ENCODE measurements around the gene SLC6A18.
"Not testable (repeated sequence)": the region's sequence is repeated elsewhere in the genome, so short reads cannot be mapped to it uniquely, and the experiment has no call there.

The SLC6A18 gene

DNA sequence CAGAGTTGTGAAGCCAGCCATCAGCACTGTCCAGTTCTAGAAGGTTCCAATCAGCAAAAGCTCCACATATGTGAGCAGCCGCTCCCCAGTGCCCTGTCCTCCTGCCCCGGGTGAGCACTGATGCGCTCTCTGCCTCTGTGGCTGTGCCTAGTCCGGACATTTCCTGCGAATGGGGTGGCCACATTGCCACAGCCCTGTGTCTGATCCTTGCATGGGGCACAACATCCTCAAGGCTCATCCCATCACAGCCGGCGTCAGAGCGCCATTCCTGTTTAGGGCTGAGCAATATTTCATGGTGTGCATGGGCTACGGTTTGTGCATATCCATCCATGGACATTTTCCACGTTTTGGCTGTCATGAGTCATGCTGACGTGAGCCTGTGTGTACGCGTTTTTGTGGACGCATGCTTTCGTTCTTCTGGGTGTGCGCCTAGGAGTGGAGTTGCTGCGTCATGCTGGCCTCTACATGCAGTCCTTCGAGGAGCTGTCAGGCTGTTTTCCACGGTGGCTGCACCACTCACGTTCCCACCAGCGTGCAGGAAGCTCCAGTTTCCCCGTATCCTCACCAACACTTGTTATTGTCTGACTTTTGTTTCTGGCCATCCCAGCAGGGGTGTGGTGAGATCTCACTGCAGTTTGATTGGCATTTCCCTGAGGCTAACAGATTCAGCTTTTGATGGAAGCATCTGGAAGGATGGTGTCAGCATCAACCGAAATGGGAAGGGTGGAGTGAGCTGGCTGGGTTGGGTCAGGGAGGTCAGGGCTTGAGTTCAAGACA is 9.7 kb upstream of the SLC6A18 start:
- no peak for DNase-seq (ENCODE audit: low spot score)

DNA sequence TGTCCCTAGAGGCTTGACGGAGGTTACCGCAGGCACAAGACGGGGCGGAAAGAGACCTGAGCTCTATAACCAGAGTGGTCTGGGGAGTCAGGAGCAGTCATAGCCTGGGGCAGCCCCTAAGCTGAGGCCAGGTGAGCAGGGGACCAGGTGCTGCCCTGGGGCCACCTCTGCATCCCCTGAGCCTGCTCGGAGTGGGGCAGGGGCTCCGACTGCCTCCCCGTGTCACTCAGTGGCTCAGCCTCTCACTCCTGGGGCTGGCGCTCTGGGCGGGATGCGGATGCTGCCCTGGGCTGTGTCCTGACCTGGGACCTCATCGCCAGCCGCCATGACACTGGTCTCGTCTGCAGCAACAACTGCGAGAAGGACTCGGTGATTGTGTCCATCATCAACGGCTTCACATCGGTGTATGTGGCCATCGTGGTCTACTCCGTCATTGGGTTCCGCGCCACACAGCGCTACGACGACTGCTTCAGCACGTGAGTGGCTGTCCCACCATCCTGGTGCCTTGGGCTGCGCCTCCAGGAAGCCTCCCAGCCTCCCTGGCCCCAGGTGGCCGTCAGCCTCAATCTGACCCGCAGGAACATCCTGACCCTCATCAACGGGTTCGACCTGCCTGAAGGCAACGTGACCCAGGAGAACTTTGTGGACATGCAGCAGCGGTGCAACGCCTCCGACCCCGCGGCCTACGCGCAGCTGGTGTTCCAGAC is 8.8 kb upstream of the SLC6A18 start:
- no peak for DNase-seq (ENCODE audit: low spot score)

DNA sequence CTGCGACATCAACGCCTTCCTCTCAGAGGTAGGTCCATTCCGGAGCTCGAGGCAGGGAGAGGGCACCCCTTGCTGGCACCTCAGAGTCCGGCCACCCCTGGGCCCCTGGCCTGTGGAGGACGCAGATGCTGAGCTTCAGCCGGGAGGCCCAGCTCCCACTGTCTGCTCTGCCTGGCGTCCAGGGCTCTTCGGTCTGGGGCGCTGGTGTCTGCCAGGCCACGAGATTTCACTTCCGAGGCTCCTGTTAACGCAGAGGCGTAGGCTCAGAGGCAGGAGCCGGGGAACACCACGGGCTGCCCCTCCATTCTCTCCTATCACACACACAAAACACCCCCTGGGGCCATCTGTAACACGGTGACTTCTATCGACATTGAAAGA is 8.3 kb upstream of the SLC6A18 start:
- DNase-seq (ENCODE audit: low spot score) = no peak

DNA sequence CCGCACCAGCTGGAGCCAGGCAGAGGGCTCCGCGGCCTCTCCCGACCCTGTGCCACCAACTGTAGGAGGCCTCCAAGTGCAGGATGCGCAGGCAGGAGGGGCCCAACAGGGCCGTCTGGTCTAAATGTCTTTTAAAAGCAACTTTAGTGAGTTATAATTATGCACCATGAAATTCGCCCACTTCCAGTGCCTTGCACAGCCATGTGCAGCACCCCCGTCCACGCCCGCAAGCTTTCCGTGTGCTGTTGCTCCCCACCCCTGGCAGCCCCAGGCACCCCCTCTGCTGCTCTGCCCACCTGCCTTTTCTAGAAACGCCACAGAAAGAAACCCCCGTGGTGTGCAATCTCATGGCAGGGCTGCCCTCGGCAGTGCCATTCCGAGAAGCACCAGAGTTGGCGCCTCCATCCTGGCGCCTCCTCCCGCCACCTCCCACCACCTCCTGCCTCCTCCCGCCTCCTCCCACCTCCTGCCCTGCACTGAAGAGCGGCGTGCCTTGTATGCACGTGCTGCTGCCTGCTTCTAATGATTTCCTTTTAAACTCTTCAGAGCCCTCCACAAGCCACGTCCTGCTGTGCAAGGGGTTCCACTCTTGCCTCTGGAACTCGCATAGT is 7.5 kb upstream of the SLC6A18 start:
- no peak for DNase-seq (ENCODE audit: low spot score)

DNA sequence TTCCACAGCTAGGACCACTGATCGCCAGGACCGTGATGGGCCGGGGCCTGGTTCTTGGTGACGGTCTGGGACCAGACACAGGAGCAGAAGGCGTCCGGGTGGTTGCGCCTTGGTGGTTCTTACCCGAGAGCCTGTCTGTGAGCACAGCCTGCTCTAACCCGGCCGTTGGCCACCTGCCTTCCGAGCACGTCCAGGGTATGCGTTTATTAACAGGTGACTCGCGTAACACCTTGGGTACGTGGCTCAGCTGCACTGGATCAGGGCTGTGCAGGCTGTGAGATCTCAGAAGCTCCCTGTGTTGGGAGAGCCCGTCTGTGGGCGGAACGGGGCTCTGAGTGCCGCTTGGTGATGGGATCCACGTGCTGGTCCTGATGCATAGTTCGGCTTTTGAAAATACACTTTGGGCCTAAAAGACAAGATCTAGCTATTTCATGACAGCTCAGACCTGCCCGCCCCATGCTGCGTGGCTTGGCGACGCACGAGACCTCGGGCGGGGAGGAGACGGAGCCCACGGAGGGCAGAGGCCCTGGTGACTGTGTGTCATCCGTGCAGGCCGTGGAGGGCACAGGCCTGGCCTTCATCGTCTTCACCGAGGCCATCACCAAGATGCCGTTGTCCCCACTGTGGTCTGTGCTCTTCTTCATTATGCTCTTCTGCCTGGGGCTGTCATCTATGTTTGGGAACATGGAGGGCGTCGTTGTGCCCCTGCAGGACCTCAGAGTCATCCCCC is 6.7 kb upstream of the SLC6A18 start:
- no peak for DNase-seq (ENCODE audit: low spot score)

DNA sequence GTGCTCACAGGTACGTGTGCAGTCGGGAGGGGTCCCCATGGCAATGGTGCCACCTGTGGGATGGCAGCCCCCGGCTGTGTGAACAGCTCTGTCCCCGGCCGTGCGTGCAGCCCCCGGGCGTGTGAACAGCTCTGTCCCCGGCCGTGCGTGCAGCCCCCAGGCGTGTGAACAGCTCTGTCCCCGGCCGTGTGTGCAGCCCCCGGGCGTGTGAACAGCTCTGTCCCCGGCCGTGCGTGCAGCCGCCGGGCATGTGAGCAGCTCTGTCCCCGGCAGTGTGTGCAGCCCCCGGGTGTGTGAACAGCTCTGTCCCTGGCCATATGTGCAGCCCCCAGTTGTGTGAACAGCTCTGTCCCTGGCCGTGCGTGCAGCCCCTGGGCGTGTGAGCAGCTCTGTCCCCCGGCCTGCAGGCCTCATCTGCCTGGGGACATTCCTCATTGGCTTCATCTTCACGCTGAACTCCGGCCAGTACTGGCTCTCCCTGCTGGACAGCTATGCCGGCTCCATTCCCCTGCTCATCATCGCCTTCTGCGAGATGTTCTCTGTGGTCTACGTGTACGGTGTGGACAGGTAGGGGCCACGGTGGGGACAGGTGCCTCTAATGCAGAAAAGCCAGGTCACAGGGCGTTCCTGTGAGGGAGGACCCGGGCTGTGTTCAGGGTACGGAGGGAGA is 5.9 kb upstream of the SLC6A18 start:
- DNase-seq (ENCODE audit: low spot score) = no peak

DNA sequence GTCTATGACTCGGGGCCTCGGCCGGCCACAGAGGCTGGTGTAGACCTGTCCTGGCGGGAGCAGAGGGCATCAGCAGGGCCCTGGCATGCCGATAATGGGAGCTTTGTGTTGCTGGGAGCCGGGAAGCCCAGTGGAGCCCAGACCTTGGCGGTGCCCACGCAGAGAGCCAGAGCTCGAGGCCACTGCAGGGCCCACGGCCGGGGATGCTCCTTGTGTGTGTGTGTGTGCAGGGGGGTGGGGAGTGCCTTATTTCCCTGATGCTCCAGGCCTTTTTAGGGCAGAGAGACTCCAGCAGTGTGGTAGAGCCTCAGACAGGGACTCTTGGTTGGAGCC is 5.4 kb upstream of the SLC6A18 start:
- DNase-seq (ENCODE audit: low spot score) = no peak

DNA sequence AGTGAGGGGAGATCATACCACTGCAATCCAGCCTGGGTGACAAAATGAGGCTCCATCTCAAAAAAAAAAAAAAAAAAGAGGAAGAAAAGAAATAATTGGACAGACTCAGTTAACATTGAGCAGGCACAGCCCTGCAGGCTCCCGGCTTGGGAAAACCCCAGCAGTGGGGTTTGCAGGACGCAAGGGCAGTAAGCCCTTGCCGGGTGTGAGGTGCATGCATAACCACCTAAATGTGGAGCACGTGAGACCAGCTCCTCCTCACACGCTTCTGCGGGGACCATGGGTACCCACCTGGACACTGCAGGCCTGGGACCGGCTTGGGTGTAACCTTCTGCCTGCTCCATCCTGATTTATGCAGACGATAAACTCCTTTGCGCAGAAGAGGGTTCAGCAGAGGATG is 4.8 kb upstream of the SLC6A18 start:
- no peak for DNase-seq (ENCODE audit: low spot score)

DNA sequence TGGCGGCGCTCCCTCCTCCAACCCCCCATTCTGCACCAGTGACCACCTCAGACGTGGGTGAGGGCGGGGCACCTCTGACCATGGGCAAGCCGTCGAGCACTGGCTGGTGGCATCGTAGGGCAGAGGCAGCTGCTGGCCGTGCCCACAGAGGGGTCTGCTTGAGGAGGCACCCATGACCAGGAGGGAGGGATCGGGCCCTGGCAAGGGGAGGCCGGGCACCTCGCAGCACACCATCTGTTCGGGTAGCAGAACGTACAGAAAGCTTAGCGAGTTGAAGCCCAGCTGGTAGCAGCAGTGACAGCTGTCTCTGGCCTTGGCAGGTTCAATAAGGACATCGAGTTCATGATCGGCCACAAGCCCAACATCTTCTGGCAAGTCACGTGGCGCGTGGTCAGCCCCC is 4.3 kb upstream of the SLC6A18 start:
- no peak for DNase-seq (ENCODE audit: low spot score)

DNA sequence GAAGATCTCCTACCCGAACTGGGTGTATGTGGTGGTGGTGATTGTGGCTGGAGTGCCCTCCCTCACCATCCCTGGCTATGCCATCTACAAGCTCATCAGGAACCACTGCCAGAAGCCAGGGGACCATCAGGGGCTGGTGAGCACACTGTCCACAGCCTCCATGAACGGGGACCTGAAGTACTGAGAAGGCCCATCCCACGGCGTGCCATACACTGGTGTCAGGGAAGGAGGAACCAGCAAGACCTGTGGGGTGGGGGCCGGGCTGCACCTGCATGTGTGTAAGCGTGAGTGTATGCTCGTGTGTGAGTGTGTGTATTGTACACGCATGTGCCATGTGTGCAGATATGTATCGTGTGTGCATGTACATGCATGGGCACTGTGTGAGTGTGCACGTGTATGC is 3.5 kb upstream of the SLC6A18 start:
- DNase-seq (ENCODE audit: low spot score) = no peak

DNA sequence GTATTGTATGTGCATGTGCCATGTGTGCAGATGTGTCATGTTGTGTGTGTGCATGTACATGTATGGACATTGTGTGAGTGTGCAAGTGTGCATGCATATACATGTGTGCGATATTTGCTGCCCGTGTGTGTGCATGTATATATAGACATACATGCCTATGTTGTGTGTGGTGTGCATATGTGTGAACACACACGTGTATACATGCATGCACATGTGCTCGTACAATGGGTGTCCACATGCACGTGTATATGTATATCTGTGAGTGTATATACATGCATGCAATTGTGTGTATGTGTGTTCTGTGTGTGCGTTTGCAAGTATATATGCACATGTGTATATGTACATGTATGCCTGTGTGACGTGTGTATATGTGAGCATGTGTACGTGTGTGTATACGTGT is 3.0 kb upstream of the SLC6A18 start:
- DNase-seq (ENCODE audit: low spot score) = no peak

DNA sequence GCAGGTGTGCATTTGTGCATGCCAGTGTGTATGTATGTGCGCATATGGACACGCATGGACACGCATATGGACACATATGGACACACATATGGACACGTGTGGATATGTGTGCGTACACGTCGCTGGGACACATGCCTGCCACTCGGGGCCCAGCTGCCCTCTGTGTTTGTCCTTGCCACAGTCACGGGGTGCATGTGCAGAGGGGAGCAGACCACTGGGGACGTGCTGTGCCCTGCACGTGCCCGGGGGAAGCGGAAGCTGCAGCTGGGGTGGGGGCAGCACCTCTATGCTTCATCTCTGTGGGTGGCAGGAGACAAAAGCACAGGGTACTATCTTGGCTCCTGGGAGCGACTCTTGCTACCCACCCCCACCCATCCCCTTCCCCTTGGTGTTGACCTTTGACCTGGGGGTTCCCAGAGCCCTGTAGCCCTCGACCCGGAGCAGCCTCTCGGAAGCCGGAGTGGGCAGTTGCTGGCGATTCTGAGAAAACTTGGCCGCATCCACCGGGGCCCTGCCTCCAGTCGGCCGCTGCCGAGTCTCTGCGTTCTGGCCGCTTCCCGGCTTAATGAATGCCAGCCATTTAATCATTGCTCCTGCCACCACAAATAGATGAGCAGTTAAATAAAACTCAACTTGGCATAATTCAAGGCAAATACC is 2.4 kb upstream of the SLC6A18 start:
- DNase-seq (ENCODE audit: low spot score) = no peak

DNA sequence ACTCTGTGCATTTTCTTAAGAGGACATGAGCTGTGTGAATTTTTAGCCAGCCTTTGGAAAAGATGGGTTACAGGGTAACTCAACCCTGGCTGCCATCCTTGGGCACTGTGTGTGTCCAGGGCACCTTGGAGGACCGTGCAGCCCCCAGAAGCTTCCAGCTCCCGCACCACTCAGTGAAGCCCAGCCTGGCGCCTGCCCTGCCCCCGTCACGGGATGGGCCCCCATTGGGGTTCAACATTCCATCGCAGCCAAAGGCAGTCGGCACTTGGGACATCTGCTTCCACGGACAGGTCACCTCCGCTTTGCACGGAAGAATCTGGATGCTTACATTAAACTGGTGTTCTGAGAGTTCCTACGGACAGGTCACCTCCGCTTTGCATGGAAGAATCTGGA is 1.9 kb upstream of the SLC6A18 start:
- DNase-seq (ENCODE audit: low spot score) = no peak

DNA sequence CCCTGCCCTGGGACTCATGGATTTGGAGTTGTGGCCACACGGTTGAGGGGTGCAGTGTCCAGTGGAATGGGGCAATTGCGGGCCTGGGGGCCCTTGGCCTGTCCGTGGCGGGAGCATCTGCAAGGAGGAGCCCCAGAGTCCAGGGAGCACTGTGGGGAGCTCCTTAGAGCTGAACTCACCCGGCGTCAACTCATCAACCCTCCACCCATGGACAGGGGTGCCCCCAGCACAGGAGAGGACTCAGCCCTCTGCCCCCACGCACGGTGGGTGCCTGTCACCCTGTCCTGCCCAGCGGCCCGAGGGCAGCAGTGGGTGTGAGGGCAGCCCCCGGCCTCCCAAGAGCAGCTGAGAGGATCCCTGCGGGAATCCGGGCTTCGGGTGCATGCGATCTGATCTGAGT is 550 bp upstream of the SLC6A18 start:
- no peak for DNase-seq (ENCODE audit: low spot score)

DNA sequence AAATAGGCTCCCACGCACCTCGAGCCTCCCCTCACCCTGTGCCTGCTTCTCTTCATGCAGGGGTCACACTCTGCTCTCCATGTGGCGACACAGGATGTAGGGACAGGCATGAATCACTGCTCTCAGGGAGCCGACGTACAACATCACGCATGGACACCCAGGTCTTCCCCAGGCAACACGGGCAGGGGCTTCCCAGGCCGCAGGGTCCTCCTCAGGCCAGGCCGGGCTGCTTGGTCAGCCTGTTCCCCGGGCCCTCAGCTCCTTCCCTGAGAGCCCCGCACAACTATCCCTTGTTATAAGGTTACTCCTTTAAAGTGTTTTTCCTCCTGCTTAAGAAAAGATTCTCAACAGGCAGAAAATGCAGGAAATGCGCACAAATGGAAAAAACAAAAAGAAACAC is 1.1 kb downstream of the SLC6A18 start:
- no peak for DNase-seq (ENCODE audit: low spot score)

DNA sequence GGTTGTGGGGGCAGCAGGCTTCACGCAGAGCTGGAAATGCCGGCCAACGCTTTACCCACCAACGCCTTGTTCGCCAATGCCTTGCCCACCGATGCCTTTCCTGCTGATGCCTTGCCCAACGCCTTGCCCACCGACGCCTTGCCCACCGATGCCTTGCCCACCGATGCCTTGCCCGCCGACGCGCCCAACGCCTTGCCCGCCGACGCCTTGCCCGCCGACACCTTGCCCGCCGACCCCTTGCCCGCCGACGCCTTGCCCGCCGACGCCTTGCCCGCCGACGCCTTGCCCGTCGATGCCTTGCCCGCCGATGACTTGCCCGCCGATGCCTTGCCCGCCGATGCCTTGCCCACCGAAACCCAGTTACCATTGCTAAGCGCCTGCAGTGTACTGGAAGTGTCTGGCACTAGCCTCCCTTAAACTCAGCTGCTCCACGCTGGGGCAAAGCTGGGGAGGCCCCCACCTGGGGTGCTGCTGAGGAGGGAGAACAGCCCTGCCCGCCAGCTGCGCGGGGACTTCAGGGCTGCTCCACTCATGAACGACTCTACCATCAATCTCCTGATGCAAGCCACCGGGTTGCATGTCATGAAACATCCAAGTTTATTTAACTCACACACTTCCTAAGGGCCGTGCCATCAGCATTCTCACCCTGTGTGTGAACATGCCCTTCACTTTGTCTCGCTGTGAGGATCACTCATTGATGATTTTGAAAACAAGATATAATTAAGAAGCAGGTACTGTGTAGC is 1.8 kb downstream of the SLC6A18 start:
- DNase-seq (ENCODE audit: low spot score) = no peak

DNA sequence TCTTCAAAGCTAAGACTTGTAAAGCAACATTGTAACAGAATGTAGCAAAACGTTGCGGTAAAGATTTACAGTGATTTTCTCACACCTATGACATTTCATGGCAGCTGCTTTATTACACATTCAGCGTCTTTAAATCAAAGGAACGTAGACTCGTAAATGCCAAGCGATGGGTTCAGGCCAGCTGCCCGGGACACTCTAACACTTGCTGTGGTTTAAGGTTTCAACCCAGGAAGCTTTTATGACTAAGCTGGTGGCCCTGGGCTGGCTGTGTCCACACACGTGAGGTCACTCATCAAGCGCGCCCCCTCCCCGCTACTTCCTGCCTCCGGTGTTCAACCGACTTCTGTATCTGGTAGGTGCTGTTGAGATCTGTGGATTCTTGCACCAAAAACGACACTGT is 2.5 kb downstream of the SLC6A18 start:
- DNase-seq (ENCODE audit: low spot score) = no peak

DNA sequence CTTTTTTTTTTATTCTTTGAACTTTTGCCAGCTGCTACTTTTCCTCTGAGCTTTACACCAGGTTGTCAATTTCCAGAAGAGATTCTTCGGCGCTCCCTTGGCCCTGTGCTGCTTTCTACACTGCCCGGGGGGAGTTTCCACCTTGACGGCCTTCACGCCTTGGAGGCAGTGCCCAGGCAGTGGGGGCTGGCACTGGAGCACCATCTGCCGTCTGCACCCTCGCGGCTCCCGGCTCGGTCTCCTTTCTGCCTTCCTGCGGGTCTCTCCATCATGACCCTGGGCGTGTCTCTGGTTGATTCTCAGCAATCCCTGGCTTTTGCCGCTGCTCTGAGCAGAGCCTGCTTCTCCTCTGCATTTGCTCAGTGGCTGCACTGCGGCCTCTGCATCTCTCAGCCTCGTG is 2.9 kb downstream of the SLC6A18 start:
- no peak for DNase-seq (ENCODE audit: low spot score)

DNA sequence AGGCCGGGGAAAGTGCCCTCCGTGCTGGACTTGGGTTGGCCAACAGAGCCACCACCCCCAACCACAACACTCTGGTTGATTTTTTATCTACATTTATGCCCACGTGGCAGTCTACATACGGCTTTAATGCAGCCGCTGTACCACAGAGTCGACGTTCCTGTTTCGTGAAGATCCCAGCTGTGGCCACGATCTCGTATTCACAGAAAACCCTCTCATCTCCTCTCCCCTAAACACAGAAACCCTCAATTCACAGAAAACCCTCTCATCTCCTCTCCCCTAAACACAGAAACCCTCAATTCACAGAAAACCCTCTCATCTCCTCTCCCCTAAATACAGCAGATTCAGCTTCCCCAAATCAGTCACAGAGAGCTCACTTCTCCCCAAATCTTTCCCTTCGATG is 3.8 kb downstream of the SLC6A18 start:
- DNase-seq (ENCODE audit: low spot score) = not testable (repeated sequence)

DNA sequence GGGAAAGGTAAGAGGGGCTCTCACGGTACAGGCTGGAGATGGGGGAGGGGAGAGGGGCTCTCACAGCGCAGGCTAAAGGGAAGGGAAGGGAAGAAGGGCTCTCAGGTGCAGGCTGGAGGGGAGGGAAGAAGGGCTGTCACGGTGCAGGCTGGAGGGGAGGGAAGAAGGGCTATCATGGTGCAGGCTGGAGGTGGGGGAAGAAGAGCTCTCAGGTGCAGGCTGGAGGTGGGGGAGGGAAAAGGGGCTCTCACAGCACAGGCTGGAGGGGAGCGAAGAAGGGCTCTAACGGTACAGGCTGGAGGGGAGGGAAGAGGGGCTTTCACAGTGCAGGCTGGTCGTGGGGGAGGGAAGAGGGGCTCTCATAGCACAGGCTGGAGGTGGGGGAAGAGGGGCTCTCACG is 4.6 kb downstream of the SLC6A18 start:
- no peak for DNase-seq (ENCODE audit: low spot score)

DNA sequence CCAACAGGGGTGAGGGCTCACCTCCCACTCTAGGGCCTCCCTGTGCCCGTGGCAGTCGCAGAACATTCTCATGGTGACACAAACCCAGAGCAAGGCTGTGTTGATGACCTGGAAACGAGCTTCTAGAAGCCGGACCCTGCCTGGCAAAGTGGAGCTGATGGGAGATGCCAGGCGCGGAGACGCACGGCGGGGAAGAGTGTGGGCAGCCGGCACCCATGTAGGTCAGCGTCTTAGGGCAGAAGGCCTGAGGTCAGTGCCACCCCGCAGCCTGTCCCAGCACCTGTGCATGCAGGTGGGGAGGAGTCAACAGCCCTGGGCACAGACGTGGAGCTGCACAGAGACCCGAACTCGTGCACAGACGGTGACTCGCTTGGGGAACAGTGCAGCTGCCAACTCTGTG is 5.4 kb downstream of the SLC6A18 start:
- no peak for DNase-seq (ENCODE audit: low spot score)
